Activated CD8-positive, alpha-beta memory T cell treated with anti-CD3 and anti-CD28 coated beads, Interleukin-2, amount 10 ng/mL, durations not matched to agents 7 days and 5 days (primary cell): Measurements from ENCODE around the gene MYO16. TPM values are rescaled to one million over a fixed set of nuclear protein-coding genes. Genes with fewer than 3 reads are reported as not detected.

Source experiments
- ATAC-seq: fragments of 150-1000 bp; cut with Tn5 transposase; one replicate; pipeline ENCODE4 v1.10.0; 2021; ENCODE audit warnings: moderate library complexity
- CTCF ChIA-PET: fragments of 350-600 bp; sonication (Branson Sonifier 250); formaldehyde crosslinking; loops from one replicate; lab custom pipeline; 2021; ENCODE audit warnings: antibody characterized with exemption; lab: Charles Lee
- DNase-seq: peaks from one replicate; pipeline ENCODE4 v3.0.0-alpha.2; 2020
- H3K27ac Mint-ChIP-seq: one replicate; pipeline ENCODE4 v1.8.0; 2021; ENCODE audit warnings: mild to moderate bottlenecking, mixed read lengths
- H3K27me3 Mint-ChIP-seq: one replicate; pipeline ENCODE4 v1.8.0; 2021; ENCODE audit warnings: mixed read lengths
- H3K36me3 Mint-ChIP-seq: one replicate; pipeline ENCODE4 v1.8.0; 2021; ENCODE audit warnings: mild to moderate bottlenecking, mixed read lengths
- H3K4me1 Mint-ChIP-seq: one replicate; pipeline ENCODE4 v1.8.0; 2021; ENCODE audit warnings: mixed read lengths
- H3K4me3 Mint-ChIP-seq: one replicate; pipeline ENCODE4 v1.8.0; 2021; ENCODE audit warnings: mild to moderate bottlenecking, moderate library complexity, mixed read lengths
- H3K9me3 Mint-ChIP-seq: one replicate; pipeline ENCODE4 v1.8.0; 2022; ENCODE audit warnings: low read depth, mixed read lengths
- total RNA-seq, 2 experiments: library from RNA; stranded (reverse); gene quantifications; one replicate each; pipeline ENCODE4 v1.2.3, GENCODE V29; 2021

Gene MYO16
- total RNA-seq, 2 experiments from 2014 or later, result 0.05 TPM; not detected in 1

DNA sequence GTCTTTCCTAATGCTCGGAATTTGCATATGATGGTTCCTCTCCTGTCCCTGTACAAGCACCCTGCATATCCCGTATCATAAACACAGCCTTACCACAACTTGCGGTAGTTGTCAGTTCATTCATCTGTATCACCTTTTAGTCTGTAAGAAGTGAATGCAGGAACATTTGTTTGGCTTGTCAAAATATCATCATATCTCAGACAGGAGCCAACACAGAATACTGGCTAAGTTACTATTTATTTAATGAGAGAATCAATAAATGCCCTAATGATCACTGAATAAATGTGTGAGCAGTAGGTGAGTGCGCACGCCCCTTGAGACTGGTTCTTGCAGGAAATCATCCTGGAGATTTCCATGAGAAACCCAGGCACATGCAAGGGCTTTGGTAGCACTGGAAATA, 182.8 kb downstream of the MYO16 start:
- ATAC-seq, result no peak
- H3K27me3 Mint-ChIP-seq, result no peaks in the 10 kb centered on the region
- H3K27ac Mint-ChIP-seq, result no peak overlapping the region
- no peaks in the 10 kb centered on the region for H3K9me3 Mint-ChIP-seq
- no peaks in the 10 kb centered on the region for H3K4me1 Mint-ChIP-seq
- DNase-seq, result no peak
- CTCF ChIA-PET, result no interaction called here
- H3K36me3 Mint-ChIP-seq, result no peaks in the 10 kb centered on the region
- H3K4me3 Mint-ChIP-seq, result no peak overlapping the region

DNA sequence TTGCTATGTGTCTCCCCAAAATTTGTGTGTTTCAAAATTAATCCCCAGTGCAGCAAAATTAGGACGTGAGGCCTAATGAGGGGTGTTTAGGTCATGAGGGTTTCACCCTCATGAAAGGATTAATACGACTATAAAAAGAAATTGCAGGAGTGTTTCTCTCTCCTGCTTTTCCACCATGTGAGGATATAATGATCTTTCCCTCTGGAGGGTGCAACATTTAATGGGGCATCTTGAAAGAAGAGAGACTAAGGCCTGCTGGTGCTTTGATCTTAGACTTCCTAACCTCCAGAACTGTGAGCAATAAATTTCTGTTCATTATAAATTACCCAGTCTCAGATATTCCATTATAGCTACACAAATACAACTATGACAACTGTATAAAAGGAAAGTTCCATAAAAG, 183.2 kb downstream of the MYO16 start:
- Mint-ChIP-seq H3K4me3 (no peak overlapping the region), H3K36me3 (no peaks in the 10 kb centered on the region), H3K9me3 (no peaks in the 10 kb centered on the region), H3K27me3 (no peaks in the 10 kb centered on the region), H3K4me1 (no peaks in the 10 kb centered on the region), H3K27ac (no peak overlapping the region)
- ATAC-seq, result no peak
- no peak for DNase-seq
- CTCF ChIA-PET, result no interaction called here

DNA sequence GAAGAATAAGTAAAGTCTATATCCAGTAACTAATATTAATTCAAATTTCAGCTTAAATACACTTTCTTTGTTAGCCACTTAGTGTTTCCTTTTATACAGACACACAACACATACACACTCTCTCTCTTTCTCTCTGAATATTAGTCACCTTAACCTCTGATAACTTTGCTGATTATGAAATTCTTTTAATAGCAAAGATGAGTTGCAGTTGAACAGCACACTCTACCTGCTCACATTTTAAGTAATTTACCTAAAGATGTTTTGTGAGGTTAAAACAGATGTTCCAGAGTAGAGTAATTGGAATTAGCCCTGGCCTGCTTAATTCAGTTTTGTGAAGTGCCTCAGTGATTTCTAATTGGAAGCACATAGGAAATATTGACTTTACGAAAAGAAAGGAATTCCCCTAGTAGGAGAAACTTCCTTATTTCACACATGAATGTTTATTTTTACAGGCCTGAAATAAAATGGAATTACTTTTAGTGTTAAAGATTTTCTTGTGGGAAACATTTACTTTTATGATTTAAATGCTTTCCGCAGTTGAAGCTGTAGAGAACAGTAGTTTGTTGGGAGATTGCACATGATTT, 184.3 kb downstream of the MYO16 start:
- Mint-ChIP-seq H3K4me3 (no peak overlapping the region), H3K4me1 (no peaks in the 10 kb centered on the region), H3K36me3 (no peaks in the 10 kb centered on the region), H3K27ac (no peak overlapping the region), H3K27me3 (no peaks in the 10 kb centered on the region), H3K9me3 (no peaks in the 10 kb centered on the region)
- no peak for ATAC-seq
- CTCF ChIA-PET, result no interaction called here
- DNase-seq, result no peak

DNA sequence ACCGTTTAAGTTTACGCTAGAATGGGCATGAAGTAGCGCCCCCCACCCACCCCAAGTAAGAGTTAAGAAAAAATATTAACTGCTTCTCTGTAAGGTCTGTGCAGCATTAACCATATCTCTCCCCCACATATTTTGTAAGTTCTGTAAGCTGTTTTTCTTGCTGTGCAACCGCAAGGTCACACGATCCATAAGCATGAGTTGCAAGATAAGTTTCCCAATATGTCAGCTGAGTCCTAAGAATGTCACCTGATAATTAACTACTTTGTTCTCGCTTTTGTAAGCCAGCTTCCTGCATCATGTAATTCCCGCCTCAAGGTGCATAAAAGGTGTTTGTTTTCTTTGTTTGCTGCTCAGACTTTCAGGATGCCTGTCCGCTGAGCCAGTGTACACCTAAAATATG, 187.0 kb downstream of the MYO16 start:
- H3K27ac Mint-ChIP-seq, result no peak overlapping the region
- DNase-seq (no peak), ATAC-seq (no peak)
- H3K36me3 Mint-ChIP-seq, result no peaks in the 10 kb centered on the region
- no peaks in the 10 kb centered on the region for H3K27me3 Mint-ChIP-seq
- no peaks in the 10 kb centered on the region for H3K9me3 Mint-ChIP-seq
- no peaks in the 10 kb centered on the region for H3K4me1 Mint-ChIP-seq
- CTCF ChIA-PET, result no interaction called here
- H3K4me3 Mint-ChIP-seq, result no peak overlapping the region

DNA sequence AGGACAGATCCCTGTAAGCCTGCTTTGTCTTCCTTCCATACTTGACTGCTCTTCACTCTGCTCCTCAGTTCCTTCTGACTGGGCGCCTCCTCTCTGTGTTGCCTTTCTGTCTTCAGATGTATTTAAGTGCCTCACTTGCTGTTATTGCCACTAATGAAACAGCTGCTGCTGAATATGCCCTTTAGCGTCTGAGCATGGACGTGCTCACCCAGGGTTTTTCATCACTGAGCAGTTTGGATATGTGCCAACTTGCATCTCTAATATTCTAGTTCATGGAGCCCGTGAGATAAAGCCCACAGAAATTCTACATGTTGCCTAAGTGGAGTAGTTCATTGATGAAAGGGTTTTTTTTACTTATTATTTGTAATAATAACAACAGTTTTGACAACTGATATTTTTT, 198.2 kb downstream of the MYO16 start:
- CTCF ChIA-PET, result no interaction called here
- DNase-seq (no peak), ATAC-seq (no peak)
- Mint-ChIP-seq H3K27ac (no peak overlapping the region), H3K27me3 (peaks cover 2% of the 10 kb centered on the region), H3K4me3 (no peak overlapping the region), H3K9me3 (peaks cover 7% of the 10 kb centered on the region), H3K4me1 (no peaks in the 10 kb centered on the region), H3K36me3 (no peaks in the 10 kb centered on the region)

DNA sequence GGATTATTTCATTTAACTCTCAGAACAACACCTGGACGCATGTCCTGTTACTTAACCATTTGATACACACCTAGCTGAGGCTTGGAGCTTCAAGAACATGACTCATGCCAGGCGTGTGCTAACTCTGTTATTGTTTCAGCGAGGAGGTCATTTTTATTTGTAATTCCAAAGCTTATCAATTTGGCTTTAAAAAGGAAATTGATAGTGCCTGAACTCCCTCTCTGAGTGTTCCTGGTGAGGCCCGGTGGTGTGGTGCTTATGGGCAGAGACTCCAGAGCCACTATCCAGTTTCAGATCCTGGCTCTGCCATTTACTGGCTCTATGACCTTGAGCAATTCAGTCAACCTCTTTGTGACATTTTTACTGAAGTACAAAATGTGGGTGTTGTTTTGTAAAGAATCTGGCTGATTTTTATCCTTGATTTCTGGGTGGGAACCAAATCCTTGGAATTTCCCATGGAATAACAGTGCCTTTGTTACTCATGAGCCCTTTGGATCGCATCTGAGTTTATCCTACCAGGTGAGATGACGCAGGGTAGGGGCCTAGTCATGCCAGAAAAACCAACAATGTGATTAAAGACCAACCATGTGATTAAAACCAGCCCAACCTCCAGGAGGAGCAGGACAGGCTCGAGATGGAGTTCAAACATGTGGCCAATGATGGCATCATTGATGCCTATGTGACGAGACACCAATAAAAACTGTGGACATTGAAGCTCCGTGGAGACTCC, 198.8 kb downstream of the MYO16 start:
- Mint-ChIP-seq H3K27me3 (peaks cover 2% of the 10 kb centered on the region), H3K9me3 (peaks cover 7% of the 10 kb centered on the region), H3K4me1 (no peaks in the 10 kb centered on the region), H3K4me3 (no peak overlapping the region), H3K36me3 (no peaks in the 10 kb centered on the region), H3K27ac (no peak overlapping the region)
- DNase-seq, result no peak
- CTCF ChIA-PET, result no interaction called here
- ATAC-seq, result no peak

DNA sequence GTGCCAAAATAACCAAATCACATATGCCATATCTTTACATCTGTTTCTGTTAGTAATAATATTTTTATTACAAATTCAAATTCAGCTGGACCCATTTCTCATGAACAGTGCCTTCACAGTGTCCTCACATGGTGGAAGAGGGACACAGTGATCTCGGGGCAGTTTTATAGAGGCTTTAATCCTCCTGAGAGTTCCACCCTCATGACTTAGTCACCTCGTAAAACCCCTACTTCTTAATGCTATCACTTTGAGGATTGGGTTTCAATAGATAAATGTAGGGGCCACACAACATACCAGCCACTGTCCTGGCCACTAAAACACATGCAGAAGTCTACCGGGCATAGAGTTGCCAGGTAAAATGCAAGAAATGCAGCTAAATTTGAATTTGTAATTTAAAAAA, 201.5 kb downstream of the MYO16 start:
- Mint-ChIP-seq H3K4me1 (no peaks in the 10 kb centered on the region), H3K27me3 (no peaks in the 10 kb centered on the region), H3K27ac (no peak overlapping the region), H3K36me3 (no peaks in the 10 kb centered on the region), H3K9me3 (peaks cover 7% of the 10 kb centered on the region), H3K4me3 (no peak overlapping the region)
- DNase-seq, result no peak
- no peak for ATAC-seq
- CTCF ChIA-PET, result no interaction called here

DNA sequence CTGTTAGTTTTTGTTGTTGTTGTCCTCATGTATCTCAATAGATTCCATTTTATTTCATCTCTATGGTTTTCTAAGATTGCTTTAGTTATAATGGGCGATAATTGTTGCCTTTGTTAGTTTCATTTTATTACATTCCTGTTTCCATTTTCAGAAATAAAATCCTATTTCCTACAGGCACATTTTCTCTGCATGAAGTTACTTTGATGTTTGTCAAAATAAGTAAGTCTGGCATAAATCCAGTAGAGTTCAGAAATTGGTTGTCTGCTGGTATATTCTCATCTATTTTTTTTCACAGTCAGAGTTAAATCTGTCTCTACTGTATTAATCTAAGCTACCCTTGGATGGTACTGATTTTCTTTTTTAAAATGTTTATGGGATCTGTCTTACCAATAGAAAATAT, 204.1 kb downstream of the MYO16 start:
- CTCF ChIA-PET, result no interaction called here
- ATAC-seq (no peak), DNase-seq (no peak)
- no peaks in the 10 kb centered on the region for H3K27me3 Mint-ChIP-seq
- H3K27ac Mint-ChIP-seq, result no peak overlapping the region
- H3K36me3 Mint-ChIP-seq, result no peaks in the 10 kb centered on the region
- no peaks in the 10 kb centered on the region for H3K4me1 Mint-ChIP-seq
- H3K9me3 Mint-ChIP-seq, result peaks cover 5% of the 10 kb centered on the region
- no peak overlapping the region for H3K4me3 Mint-ChIP-seq

DNA sequence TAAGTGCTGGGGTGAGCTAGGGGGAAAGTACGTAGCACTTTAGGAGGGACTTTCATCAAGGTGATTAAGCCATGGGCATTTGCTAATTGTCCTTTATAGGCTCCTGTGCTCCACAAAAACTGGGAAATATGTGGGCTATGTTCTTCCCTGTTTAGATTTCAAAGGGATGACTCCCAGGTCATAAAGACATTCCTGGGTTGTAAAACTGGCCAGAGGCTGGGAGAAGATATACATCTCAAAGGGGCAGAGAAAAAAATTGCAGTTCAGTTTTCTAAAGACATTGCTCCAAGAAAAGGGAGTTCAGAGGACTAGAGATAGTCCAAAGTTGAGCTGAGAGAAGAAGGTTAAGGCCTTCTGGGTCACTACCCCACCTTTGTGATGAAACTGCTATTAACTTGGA, 204.8 kb downstream of the MYO16 start:
- H3K36me3 Mint-ChIP-seq, result no peaks in the 10 kb centered on the region
- peaks cover 3% of the 10 kb centered on the region for H3K9me3 Mint-ChIP-seq
- CTCF ChIA-PET, result no interaction called here
- H3K27me3 Mint-ChIP-seq, result no peaks in the 10 kb centered on the region
- no peaks in the 10 kb centered on the region for H3K4me1 Mint-ChIP-seq
- DNase-seq (no peak), ATAC-seq (no peak)
- no peak overlapping the region for H3K27ac Mint-ChIP-seq
- H3K4me3 Mint-ChIP-seq, result no peak overlapping the region

DNA sequence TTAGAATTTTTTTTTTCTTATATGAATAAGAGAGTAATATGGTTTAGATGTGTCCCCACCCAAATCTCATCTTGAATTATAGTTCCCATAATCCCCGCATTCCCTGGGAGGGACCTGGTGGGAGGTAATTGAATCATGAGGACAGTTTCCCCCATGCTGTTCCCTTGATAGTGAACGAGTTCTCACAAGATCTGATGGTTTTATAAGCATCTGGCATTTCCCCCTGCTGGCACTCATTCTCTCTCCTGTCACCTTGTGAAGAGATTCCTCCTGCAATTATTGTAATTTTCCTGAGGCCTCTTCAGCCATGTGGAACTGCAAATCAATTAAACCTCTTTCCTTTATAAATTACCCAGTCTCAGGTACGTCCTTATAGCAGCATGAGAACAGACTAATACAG, 205.7 kb downstream of the MYO16 start:
- CTCF ChIA-PET, result no interaction called here
- Mint-ChIP-seq H3K4me3 (no peak overlapping the region), H3K27me3 (no peaks in the 10 kb centered on the region), H3K4me1 (no peaks in the 10 kb centered on the region), H3K9me3 (no peaks in the 10 kb centered on the region), H3K27ac (no peak overlapping the region), H3K36me3 (no peaks in the 10 kb centered on the region)
- ATAC-seq, result no peak
- no peak for DNase-seq

DNA sequence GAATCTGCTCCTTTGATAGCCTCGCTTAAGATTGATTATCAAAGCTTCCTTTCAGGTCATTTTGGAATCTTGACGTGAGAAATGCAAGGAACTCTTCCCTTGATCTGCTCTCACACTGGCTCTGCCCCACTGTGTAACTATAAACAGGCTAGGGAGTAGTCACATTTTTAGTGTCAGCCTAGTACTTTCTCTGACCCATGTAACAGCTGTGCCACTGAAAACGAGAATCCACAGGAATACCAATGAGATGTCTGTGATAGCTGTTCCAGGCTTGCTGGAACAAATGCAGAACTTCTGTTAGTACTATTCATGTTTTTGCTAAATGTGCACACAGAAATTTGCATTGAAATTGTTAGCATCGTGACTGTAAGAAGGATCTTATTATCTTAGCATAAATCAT, 221.3 kb downstream of the MYO16 start:
- no peak overlapping the region for H3K27ac Mint-ChIP-seq
- no peak for ATAC-seq
- no peak for DNase-seq
- H3K9me3 Mint-ChIP-seq, result no peaks in the 10 kb centered on the region
- H3K27me3 Mint-ChIP-seq, result no peaks in the 10 kb centered on the region
- CTCF ChIA-PET, result no interaction called here
- H3K4me3 Mint-ChIP-seq, result no peak overlapping the region
- H3K36me3 Mint-ChIP-seq, result no peaks in the 10 kb centered on the region
- H3K4me1 Mint-ChIP-seq, result no peaks in the 10 kb centered on the region

DNA sequence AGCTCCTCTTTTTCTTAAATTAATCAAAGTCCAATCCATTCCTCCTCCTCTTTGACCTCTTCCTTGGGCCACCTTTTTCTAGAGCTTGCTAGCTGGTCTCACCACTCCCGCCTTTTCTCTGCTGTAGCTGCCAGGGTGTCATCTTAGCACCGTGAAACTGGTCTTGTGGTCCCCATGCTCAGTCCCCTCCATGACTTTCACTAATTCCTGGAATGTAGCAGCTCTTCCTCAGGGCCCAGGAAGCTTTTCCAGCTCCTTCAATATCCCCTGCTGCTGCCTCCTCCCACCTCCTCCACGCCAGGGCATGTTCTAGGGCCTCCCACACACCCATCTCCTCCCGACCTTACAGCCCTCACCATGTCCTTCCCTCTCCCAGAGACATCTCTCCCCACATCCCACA, 222.2 kb downstream of the MYO16 start:
- H3K27ac Mint-ChIP-seq, result no peak overlapping the region
- ATAC-seq, result no peak
- CTCF ChIA-PET, result no interaction called here
- H3K9me3 Mint-ChIP-seq, result no peaks in the 10 kb centered on the region
- DNase-seq, result no peak
- H3K4me1 Mint-ChIP-seq, result peaks cover 2% of the 10 kb centered on the region
- no peak overlapping the region for H3K4me3 Mint-ChIP-seq
- no peaks in the 10 kb centered on the region for H3K27me3 Mint-ChIP-seq
- H3K36me3 Mint-ChIP-seq, result no peaks in the 10 kb centered on the region

DNA sequence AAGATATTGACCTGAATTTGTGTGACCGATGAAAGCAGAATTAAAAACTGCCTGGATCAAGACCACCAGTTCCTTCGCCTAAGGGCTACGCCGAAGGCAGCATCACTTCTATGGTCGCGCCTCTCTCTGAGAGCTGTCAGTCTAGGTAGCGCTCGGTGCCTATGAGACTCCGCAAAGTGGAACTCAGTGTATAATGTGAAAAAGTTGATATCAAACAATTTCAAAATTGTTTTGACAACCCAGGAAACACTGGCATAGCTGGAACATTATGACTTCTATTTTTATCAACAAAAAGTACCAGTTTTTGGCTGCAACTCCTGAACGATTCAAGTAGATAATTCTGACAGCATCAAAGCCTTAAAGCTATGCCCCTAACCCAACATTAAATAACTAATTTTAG, 223.6 kb downstream of the MYO16 start:
- no peak overlapping the region for H3K27ac Mint-ChIP-seq
- H3K4me3 Mint-ChIP-seq, result no peak overlapping the region
- H3K4me1 Mint-ChIP-seq, result peaks cover 2% of the 10 kb centered on the region
- ATAC-seq, result no peak
- no peaks in the 10 kb centered on the region for H3K36me3 Mint-ChIP-seq
- CTCF ChIA-PET, result interaction anchor here (0.7 kb wide), 1 partner anchor 1865 kb away, joined by 3 read pairs; no protein-coding TSS in a partner anchor
- H3K9me3 Mint-ChIP-seq, result no peaks in the 10 kb centered on the region
- H3K27me3 Mint-ChIP-seq, result no peaks in the 10 kb centered on the region
- DNase-seq, result no peak

DNA sequence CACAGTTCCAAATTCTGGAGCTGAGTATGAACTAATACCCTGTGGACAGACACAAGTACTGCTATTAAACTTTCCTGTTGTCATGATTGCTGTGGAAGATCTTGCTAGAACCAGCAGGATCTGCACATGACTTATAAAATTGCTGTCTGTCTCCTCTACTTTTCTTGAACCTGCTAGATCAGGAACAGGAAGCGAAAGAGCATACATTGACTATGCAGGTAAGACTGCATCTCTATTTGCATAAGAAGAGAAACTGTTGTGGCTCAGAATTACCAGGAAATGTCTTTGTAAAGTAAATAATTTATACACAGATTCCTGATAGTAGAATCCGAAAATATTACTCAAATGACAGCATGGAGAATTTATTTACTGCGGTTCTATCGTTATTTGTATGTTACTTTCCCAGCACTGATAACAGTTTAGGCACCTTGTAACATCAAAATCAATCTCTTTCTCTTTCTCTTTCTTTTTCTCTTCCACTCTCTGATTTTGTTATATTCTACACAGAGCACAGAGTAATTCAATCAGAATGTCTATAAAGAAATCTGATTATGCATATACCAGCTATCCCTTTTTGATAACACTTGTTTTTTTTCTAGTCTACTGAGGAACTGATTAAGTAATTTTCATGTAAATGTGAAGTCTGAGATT, 226.5 kb downstream of the MYO16 start:
- ATAC-seq (no peak), DNase-seq (no peak)
- Mint-ChIP-seq H3K4me3 (no peak overlapping the region), H3K27me3 (no peaks in the 10 kb centered on the region), H3K4me1 (peaks cover 2% of the 10 kb centered on the region), H3K9me3 (no peaks in the 10 kb centered on the region), H3K36me3 (no peaks in the 10 kb centered on the region), H3K27ac (no peak overlapping the region)
- CTCF ChIA-PET, result no interaction called here
